Liver (tissue), 3 donors: ENCODE results near the gene NBAS.

Experiments used
- ATF3 ChIP-seq: IDR thresholded peaks from 2 replicates; pipeline ENCODE4 v1.6.1; 2016; ENCODE audit warnings: antibody characterized with exemption
- CTCF ChIP-seq: fragments of 150-350 bp; IDR thresholded peaks from 2 replicates; pipeline ENCODE4 v1.5.1; 2017; ENCODE audit warnings: improper control_type of control experiment, low read depth, low read length; ENCODE audit not compliant: missing input control
- GABPA ChIP-seq, 2 donors: IDR thresholded peaks in 1 of 2; conservative IDR thresholded peaks in 1 of 2; 2 replicates each; pipeline ENCODE4 v1.6.1; 2016; ENCODE audit warnings: antibody characterized with exemption in 2 of 2, mild to moderate bottlenecking in 1 of 2, moderate library complexity in 1 of 2
- RXRA ChIP-seq, 2 donors: IDR thresholded peaks; 2 replicates each; pipeline ENCODE4 v1.6.1; 2017 to 2018; ENCODE audit warnings: antibody characterized with exemption in 2 of 2, mild to moderate bottlenecking in 1 of 2
- ZBTB33 ChIP-seq: IDR thresholded peaks from 2 replicates; pipeline ENCODE4 v1.6.1; 2016; ENCODE audit warnings: antibody characterized with exemption
- donor health status: healthy.
- donor health status: healthy.

GRCh38 chr2:15357922-15358321 is 203.2 kb downstream of the NBAS start:
- TF ChIP-seq CTCF (no peak), ATF3 (no peak), ZBTB33 (no peak), GABPA (IDR thresholded peaks at IDR 0.05 in 1 of 2, conservative IDR thresholded peaks at IDR 0.05 in 1 of 2) (no peak), RXRA (IDR thresholded peaks at IDR 0.05) (no peak)
